NCI-H460 (cell line): Measurements from ENCODE around the gene AP3B1. TPM values are rescaled to one million over a fixed set of nuclear protein-coding genes. Genes with fewer than 3 reads are reported as not detected.

Source experiments
- small RNA-seq, 2 experiments: library from RNA; depleted of rRNA; stranded (forward); fragments of <200 nt; gene quantifications; one replicate each; pipeline ENCODE3, GENCODE V24; 2014
- total RNA-seq: library from RNA; depleted of rRNA; stranded (reverse); fragments of >200 nt; shearing (Covaris generic); gene quantifications from 2 replicates; pipeline ENCODE4 v1.2.3, GENCODE V29; 2014; rRNA removed

AP3B1 gene
- total RNA-seq, 1 experiment from 2014 or later: 66.3 TPM

Small RNA genes within 50 kb of the gene (small RNA-seq; reads per million reads assigned to genes)
- 0 reads per million in 2 experiments for gene RF00019
- 0 reads per million in 2 experiments for gene RNU6-183P

Other genes starting within 250 kb of the AP3B1 start
- gene SCAMP1, start 65.9 kb upstream of the AP3B1 start, total RNA-seq: 37.5 and 38.1 TPM in 2 replicates